Hematopoietic multipotent progenitor cell (in vitro differentiated cells): ENCODE results near the gene OR1A1. TPM values are rescaled to one million over a fixed set of nuclear protein-coding genes. Genes with fewer than 3 reads are reported as not detected.

Source experiments
- total RNA-seq: library from RNA; depleted of rRNA; stranded (reverse); fragments of >200 nt; gene quantifications from one replicate; pipeline ENCODE4 v1.2.3, GENCODE V29; 2012

OR1A1 gene
- total RNA-seq, 1 donor: not detected

Other genes with a start within 250 kb of the OR1A1 start
- gene OR1D5, start 144.1 kb upstream of the OR1A1 start, total RNA-seq: not detected
- gene OR1D2, start 103.2 kb upstream of the OR1A1 start, total RNA-seq: not detected
- gene OR1G1, start 80.1 kb upstream of the OR1A1 start, total RNA-seq: not detected
- gene OR1A2, start 10.1 kb upstream of the OR1A1 start, total RNA-seq: not detected
- gene OR3A1, start 90.7 kb downstream of the OR1A1 start, total RNA-seq: 3.0 TPM
- 12.7 TPM for gene OR3A2, start 178.6 kb downstream of the OR1A1 start, total RNA-seq
- not detected for gene OR1E1, start 190.7 kb downstream of the OR1A1 start, total RNA-seq
- gene OR3A3, start 203.7 kb downstream of the OR1A1 start, total RNA-seq: under 0.01 TPM
- not detected for gene OR1E2, start 226.2 kb downstream of the OR1A1 start, total RNA-seq